Thoracic aorta (tissue), 2 donors: ENCODE measurements around the gene MISFA. TPM values are rescaled to one million over a fixed set of nuclear protein-coding genes. Genes with fewer than 3 reads are reported as not detected.

Experiments
- ATAC-seq: fragments of 150-250 bp; one replicate; pipeline ENCODE4 v1.8.0; 2017; ENCODE audit warnings: low read depth; ENCODE audit not compliant: insufficient number of reproducible peaks, low FRiP score
- DNase-seq: peaks from one replicate; pipeline ENCODE4 v3.0.0-alpha.2; 2020; ENCODE audit warnings: low spot score
- H3K27ac ChIP-seq, 2 donors: fragments of 200-600 bp; sonication (generic); 1 replicate in 1 of 2; 2 replicates in 1 of 2; pipeline ENCODE4 v1.5.1; 2016; ENCODE audit warnings: mild to moderate bottlenecking in 2 of 2, moderate library complexity in 2 of 2
- H3K27me3 ChIP-seq: fragments of 200-600 bp; sonication (generic); replicated peaks from 2 replicates; pipeline ENCODE4 v1.6.0; 2016; ENCODE audit warnings: mild to moderate bottlenecking; ENCODE audit not compliant: insufficient read depth
- H3K36me3 ChIP-seq: fragments of 200-600 bp; sonication (generic); one replicate; pipeline ENCODE4 v1.5.1; 2016
- H3K4me1 ChIP-seq, 2 donors: fragments of 200-600 bp; sonication (generic); 1 replicate in 1 of 2; 2 replicates in 1 of 2; pipeline versions ENCODE4 v1.5.1 to v1.6.0; 2016; ENCODE audit warnings: low read depth in 2 of 2, mild to moderate bottlenecking in 1 of 2; ENCODE audit not compliant: control insufficient read depth in 1 of 2
- H3K4me3 ChIP-seq: fragments of 200-600 bp; sonication (generic); 2 replicates; pipeline ENCODE4 v1.5.1; 2016; ENCODE audit warnings: mild to moderate bottlenecking
- H3K9me3 ChIP-seq: fragments of 200-600 bp; sonication (generic); 2 replicates; pipeline ENCODE4 v1.5.1; 2016
- total RNA-seq, 2 donors: library from RNA; depleted of rRNA; stranded (reverse); fragments of >200 nt; gene quantifications; one replicate each; pipeline versions ENCODE4 v1.1.0 to v1.2.3, GENCODE V29; 2016
- TF ChIP-seq, protein P1 (sequence below): fragments of 200-600 bp; sonication (generic); IDR thresholded peaks from one replicate; pipeline ENCODE4 v1.5.1; 2019; ENCODE audit warnings: antibody characterized with exemption

MISFA gene
- 10 to 100 TPM in 1 of 2 donors, not detected in 1; 17.3 TPM for total RNA-seq

DNA sequence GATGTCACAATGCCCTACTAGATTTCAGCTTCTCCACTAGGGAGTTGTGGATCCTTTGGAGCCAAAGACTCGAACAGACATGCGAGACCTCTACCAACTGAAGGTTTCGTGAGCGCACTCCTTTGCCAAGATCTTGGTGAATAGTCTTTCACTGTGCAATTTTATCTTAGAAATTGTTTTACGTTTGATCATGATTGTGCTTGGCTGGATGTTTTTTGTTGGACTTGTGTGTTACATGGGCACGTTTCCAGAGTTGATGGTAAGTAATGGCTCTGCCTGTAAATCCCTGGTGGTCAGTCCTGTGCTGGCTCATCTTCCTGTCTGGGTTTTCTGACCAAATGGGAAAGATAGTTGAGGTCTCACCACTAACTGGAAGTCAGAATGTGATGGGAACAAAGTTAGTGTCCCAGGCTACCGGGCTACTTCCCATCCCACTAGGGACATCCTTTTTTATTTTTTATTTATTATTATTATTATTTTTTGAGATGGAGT lies at the start of gene MISFA:
Gene MISFA, plus strand, starts transcription at position 51 of the 492 bp plus-strand sequence. Its CDS starts 140 bp downstream, at position 191.
- Histone ChIP-seq H3K27me3 (no peaks in the 10 kb centered on the region), H3K4me1 (peaks cover 4 to 8% of the 10 kb centered on the region in 2 donors), H3K4me3 (no peak within 1 kb of the TSS), H3K9me3 (no peaks in the 10 kb centered on the region), H3K27ac (no peak within 1 kb of the TSS), H3K36me3 (peaks cover 3% of the 10 kb centered on the region)
- DNase-seq (no peak), ATAC-seq (no peak)
- TF ChIP-seq, protein P1, sequence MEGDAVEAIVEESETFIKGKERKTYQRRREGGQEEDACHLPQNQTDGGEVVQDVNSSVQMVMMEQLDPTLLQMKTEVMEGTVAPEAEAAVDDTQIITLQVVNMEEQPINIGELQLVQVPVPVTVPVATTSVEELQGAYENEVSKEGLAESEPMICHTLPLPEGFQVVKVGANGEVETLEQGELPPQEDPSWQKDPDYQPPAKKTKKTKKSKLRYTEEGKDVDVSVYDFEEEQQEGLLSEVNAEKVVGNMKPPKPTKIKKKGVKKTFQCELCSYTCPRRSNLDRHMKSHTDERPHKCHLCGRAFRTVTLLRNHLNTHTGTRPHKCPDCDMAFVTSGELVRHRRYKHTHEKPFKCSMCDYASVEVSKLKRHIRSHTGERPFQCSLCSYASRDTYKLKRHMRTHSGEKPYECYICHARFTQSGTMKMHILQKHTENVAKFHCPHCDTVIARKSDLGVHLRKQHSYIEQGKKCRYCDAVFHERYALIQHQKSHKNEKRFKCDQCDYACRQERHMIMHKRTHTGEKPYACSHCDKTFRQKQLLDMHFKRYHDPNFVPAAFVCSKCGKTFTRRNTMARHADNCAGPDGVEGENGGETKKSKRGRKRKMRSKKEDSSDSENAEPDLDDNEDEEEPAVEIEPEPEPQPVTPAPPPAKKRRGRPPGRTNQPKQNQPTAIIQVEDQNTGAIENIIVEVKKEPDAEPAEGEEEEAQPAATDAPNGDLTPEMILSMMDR: no peak

DNA sequence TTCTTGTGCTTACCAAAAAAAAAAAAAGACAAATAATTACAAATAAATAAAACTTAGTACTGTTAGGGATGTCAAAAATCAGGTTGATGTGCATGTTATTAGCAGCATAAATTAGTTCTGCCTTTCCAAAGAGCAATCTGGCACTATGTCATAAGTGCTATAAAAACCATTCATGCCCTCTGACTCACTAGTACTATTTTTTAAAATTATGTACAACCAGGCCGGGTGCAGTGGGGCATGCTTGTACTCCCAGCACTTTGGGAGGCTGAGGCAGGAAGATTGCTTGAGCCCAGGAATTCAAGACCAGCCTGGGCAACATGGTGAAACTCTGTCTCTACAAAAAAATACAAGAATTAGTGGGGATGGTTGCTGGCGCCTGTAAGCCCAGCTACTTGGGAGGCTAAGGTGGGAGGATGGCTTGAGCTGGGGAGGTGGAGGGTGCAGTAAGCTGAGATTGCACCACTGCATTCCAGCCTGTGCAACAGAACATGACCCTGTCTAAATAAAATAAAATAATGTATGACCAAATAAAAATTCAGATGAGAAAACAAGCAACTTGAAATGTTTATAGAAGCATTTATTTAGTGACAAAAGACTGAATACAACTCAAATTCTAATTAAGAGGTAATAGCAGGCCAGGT lies 36.4 kb upstream of the MISFA start:
- no peaks in the 10 kb centered on the region for H3K9me3 ChIP-seq
- ATAC-seq: no peak
- no peak overlapping the region for H3K27ac ChIP-seq
- H3K4me3 ChIP-seq: no peak overlapping the region
- DNase-seq: no peak
- TF ChIP-seq, protein P1: no peak
- no peaks in the 10 kb centered on the region for H3K4me1 ChIP-seq
- peaks cover 30% of the 10 kb centered on the region for H3K36me3 ChIP-seq
- no peaks in the 10 kb centered on the region for H3K27me3 ChIP-seq

DNA sequence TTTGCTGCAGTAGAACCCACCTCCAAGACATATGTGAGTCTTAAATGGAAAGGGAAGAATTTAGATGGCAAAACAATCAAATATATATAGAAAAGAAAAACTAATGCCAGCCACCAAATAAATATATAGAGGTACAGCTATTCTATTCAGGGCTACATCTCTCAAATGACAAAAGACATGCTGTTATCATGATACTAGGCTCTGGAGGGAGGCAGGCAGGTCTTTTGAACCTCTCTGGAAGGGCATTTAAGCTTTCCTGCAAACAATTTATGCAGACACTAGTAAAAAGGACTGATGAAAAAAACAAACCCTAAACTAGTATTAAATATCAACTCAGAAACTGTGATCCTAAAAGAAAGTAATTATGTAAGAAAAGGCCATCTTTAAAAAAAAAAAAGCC lies 35.4 kb upstream of the MISFA start:
- ATAC-seq: no peak

GRCh38 chr11:18566406-18566805 lies 33.2 kb upstream of the MISFA start:
- no peaks in the 10 kb centered on the region for H3K4me1 ChIP-seq
- peaks cover 20% of the 10 kb centered on the region for H3K36me3 ChIP-seq
- no peak for DNase-seq
- ATAC-seq: no peak
- no peaks in the 10 kb centered on the region for H3K27me3 ChIP-seq
- TF ChIP-seq, protein P1: no peak
- H3K27ac ChIP-seq: no peak overlapping the region
- H3K4me3 ChIP-seq: no peak overlapping the region
- H3K9me3 ChIP-seq: no peaks in the 10 kb centered on the region

More for the DNA sequence above, 35.4 kb upstream of the MISFA start:
- no peak for DNase-seq
- Histone ChIP-seq H3K27ac (no peak overlapping the region), H3K9me3 (no peaks in the 10 kb centered on the region), H3K4me3 (no peak overlapping the region), H3K36me3 (peaks cover 22% of the 10 kb centered on the region), H3K4me1 (no peaks in the 10 kb centered on the region), H3K27me3 (no peaks in the 10 kb centered on the region)
- TF ChIP-seq, protein P1: no peak

DNA sequence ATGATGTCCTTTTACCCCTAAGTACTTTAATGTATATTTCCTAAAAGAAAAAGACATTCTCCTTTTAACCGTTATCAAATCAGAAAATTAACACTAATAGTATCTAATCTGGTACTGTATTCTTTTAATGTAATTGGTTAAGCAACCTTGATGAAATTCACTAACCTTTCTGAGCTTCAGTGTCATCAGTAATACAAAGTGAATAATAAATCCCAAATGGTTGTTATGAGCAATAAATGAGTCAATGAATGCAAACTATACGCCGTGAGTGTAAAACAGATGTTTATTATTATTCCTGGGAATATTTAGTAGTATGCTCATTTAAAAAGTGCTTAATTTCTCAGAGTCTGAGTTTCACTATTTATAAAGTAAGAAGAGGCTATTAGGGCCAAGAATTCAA lies 32.5 kb upstream of the MISFA start:
- Histone ChIP-seq H3K4me1 (no peaks in the 10 kb centered on the region), H3K27me3 (no peaks in the 10 kb centered on the region), H3K36me3 (peaks cover 17% of the 10 kb centered on the region), H3K4me3 (no peak overlapping the region), H3K27ac (no peak overlapping the region), H3K9me3 (no peaks in the 10 kb centered on the region)
- DNase-seq (no peak), ATAC-seq (no peak)
- TF ChIP-seq, protein P1: no peak
